K562 (cell line): ENCODE data around the gene SLC1A4. TPM values are rescaled to one million over a fixed set of nuclear protein-coding genes. Genes with fewer than 3 reads are reported as not detected.

Experiments
- ADNP ChIP-seq: fragments of 200-800 bp; sonication (Bioruptor generic); IDR thresholded peaks from 2 replicates; pipeline ENCODE4 v1.6.1; 2016; ENCODE audit warnings: missing genetic modification characterization, missing compliant biosample characterization
- ATF7 ChIP-seq: fragments of 450-650 bp; IDR thresholded peaks from 2 replicates; pipeline ENCODE4 v1.7.1; 2014; ENCODE audit warnings: mild to moderate bottlenecking, moderate library complexity
- CHD4 ChIP-seq: fragments of 200-600 bp; sonication (generic); IDR thresholded peaks from 3 replicates; pipeline ENCODE4 v1.6.1; 2012; ENCODE audit warnings: low read depth, mild to moderate bottlenecking, mixed read lengths, low read length, inconsistent platforms; ENCODE audit not compliant: insufficient read depth, insufficient replicate concordance, poor library complexity, severe bottlenecking
- COPS2 ChIP-seq: fragments of 450-650 bp; conservative IDR thresholded peaks from 2 replicates; pipeline ENCODE4 v1.6.1; 2016; ENCODE audit warnings: mild to moderate bottlenecking, moderate library complexity
- DIDO1 ChIP-seq: fragments of 450-650 bp; IDR thresholded peaks from 2 replicates; pipeline ENCODE4 v1.6.1; 2016; ENCODE audit warnings: low read depth, missing biosample characterization, missing genetic modification characterization
- DPF2 ChIP-seq: fragments of 450-650 bp; IDR thresholded peaks from 2 replicates; pipeline ENCODE4 v1.6.1; 2016
- HDAC3 ChIP-seq: fragments of 450-650 bp; IDR thresholded peaks from 2 replicates; pipeline ENCODE4 v1.6.1; 2018; ENCODE audit warnings: borderline replicate concordance, mild to moderate bottlenecking, moderate library complexity; ENCODE audit not compliant: partially characterized antibody
- HMGN3 ChIP-seq: IDR thresholded peaks from 2 replicates; pipeline ENCODE4 v1.6.1; 2011; ENCODE audit warnings: borderline replicate concordance, low read depth, mild to moderate bottlenecking, mixed read lengths, low read length; ENCODE audit not compliant: insufficient read length; ENCODE audit errors: extremely low read depth
- JUN ChIP-seq, 2 experiments: sonication (generic) in 1 of 2; formaldehyde crosslinking in 1 of 2; IDR thresholded peaks; 2 replicates each; pipeline versions ENCODE4 v1.6.1 to v1.8.0; 2012 to 2022; ENCODE audit warnings: borderline replicate concordance in 2 of 2, mild to moderate bottlenecking in 2 of 2, improper control_type of control experiment in 1 of 2, low read depth in 1 of 2, low read length in 1 of 2, missing genetic modification reagents in 1 of 2
- KAT2B ChIP-seq: IDR thresholded peaks from one replicate; pipeline ENCODE4 v1.6.1; 2012; ENCODE audit warnings: low read depth, mild to moderate bottlenecking, control low read depth, inconsistent platforms, low read length, moderate library complexity
- KAT8 ChIP-seq: fragments of 450-650 bp; IDR thresholded peaks from 2 replicates; pipeline ENCODE4 v1.6.1; 2016; ENCODE audit warnings: low read depth, mild to moderate bottlenecking
- KLF13 ChIP-seq: fragments of 450-650 bp; IDR thresholded peaks from 2 replicates; pipeline ENCODE4 v1.6.1; 2016; ENCODE audit warnings: missing genetic modification characterization, low read depth, mild to moderate bottlenecking, missing compliant biosample characterization, moderate library complexity, borderline replicate concordance
- NCOA6 ChIP-seq: fragments of 450-650 bp; IDR thresholded peaks from 2 replicates; pipeline ENCODE4 v1.6.1; 2017; ENCODE audit warnings: mild to moderate bottlenecking
- PML ChIP-seq: IDR thresholded peaks from 2 replicates; pipeline ENCODE4 v1.6.1; 2012; ENCODE audit warnings: low read length, inconsistent platforms
- PPARD ChIP-seq: fragments of 250-450 bp; sonication (Bioruptor Pico); IDR thresholded peaks from 2 replicates; pipeline ENCODE4 v1.8.0; 2022; ENCODE audit warnings: inconsistent platforms, mild to moderate bottlenecking, moderate library complexity
- RBM17 ChIP-seq: fragments of 200-400 bp; formaldehyde crosslinking; IDR thresholded peaks from 2 replicates; pipeline ENCODE4 v1.6.1; 2017; ENCODE audit warnings: low read depth, mild to moderate bottlenecking, low read length, borderline replicate concordance
- RFX7 ChIP-seq: fragments of 250-450 bp; sonication (Bioruptor Pico); IDR thresholded peaks from 2 replicates; pipeline ENCODE4 v1.5.1; 2021; ENCODE audit warnings: mild to moderate bottlenecking
- SMAD1 ChIP-seq: fragments of 150-350 bp; IDR thresholded peaks from 2 replicates; pipeline ENCODE4 v1.6.1; 2014; ENCODE audit warnings: low read length, low read depth; ENCODE audit not compliant: partially characterized antibody
- SMC3 ChIP-seq: conservative IDR thresholded peaks from 2 replicates; pipeline ENCODE4 v1.6.1; 2011; ENCODE audit warnings: low read depth, low read length, improper control_type of control experiment; ENCODE audit not compliant: insufficient read depth
- SNAPC5 ChIP-seq: fragments of 250-450 bp; sonication (Bioruptor Pico); IDR thresholded peaks from 2 replicates; pipeline ENCODE4 v1.8.0; 2021; ENCODE audit warnings: moderate library complexity, mild to moderate bottlenecking, inconsistent platforms
- ZBTB34 ChIP-seq: fragments of 250-450 bp; sonication (Bioruptor Pico); IDR thresholded peaks from 2 replicates; pipeline ENCODE4 v1.8.0; 2021; ENCODE audit warnings: mild to moderate bottlenecking, moderate library complexity
- ZNF133 ChIP-seq: fragments of 250-450 bp; sonication (Bioruptor Pico); IDR thresholded peaks from 2 replicates; pipeline ENCODE4 v1.4.0; 2020; ENCODE audit warnings: mild to moderate bottlenecking
- ZNF699 ChIP-seq: fragments of 250-450 bp; sonication (Bioruptor Pico); IDR thresholded peaks from 2 replicates; pipeline ENCODE4 v1.8.0; 2021; ENCODE audit warnings: mild to moderate bottlenecking, moderate library complexity; ENCODE audit not compliant: insufficient replicate concordance
- ZNF766 ChIP-seq: fragments of 200-800 bp; sonication (Bioruptor generic); conservative IDR thresholded peaks from 2 replicates; pipeline ENCODE4 v1.6.1; 2016; ENCODE audit warnings: missing genetic modification characterization, missing compliant biosample characterization
- polyA plus RNA-seq, 8 experiments: library from polyadenylated mRNA; depleted of rRNA in 4 of 8; stranded (reverse) in 5 of 8; unstranded in 3 of 8; fragments of >200 nt; fragmentation: Nextera tagmentation in 2 of 8; fragmentation: Illumina TruSeq in 1 of 8; extraction: Ambion mirVana in 2 of 8; extraction: Trizol in 1 of 8; gene quantifications; 2 replicates each; pipeline versions ENCODE4 v1.2.1 to v1.2.3, GENCODE V29; 2011 to 2014; ENCODE audit warnings: inconsistent platforms in 1 of 8, missing spikeins in 1 of 8
- total RNA-seq, 7 experiments: library from RNA; depleted of rRNA in 6 of 7; stranded (reverse); fragments of >200 nt in 6 of 7; fragmentation: Illumina TruSeq in 2 of 7; extraction: Trizol in 2 of 7; gene quantifications; 2 replicates each; pipeline versions ENCODE4 v1.2.1 to v1.2.3, GENCODE V29; 2011 to 2021; ENCODE audit warnings: low replicate concordance in 1 of 7
- TF ChIP-seq, protein P1 (sequence below): fragments of 450-650 bp; IDR thresholded peaks from 2 replicates; pipeline ENCODE4 v1.6.1; 2017; ENCODE audit warnings: antibody characterized with exemption, mild to moderate bottlenecking

Gene SLC1A4
- total and polyA plus RNA-seq, 9 of the 15 experiments (the other 6 are each of a cell fraction or from before 2014, with no cell fraction given): 4.4 to 24.0 (median 10.9) TPM

GRCh38 chr2:65021709-65022108 is 32.5 kb downstream of the SLC1A4 start (continued):
- TF ChIP-seq KLF13 (tag): no peak
- TF ChIP-seq ZNF699 (CRISPR knock-in tag): no peak
- TF ChIP-seq HDAC3: peak; percentile 89
- no peak for TF ChIP-seq RBM17
- TF ChIP-seq ADNP (tag): no peak; the same call in 1 of the 2 replicates
- TF ChIP-seq KAT2B: no peak
- no peak for TF ChIP-seq COPS2
- TF ChIP-seq, protein P1, sequence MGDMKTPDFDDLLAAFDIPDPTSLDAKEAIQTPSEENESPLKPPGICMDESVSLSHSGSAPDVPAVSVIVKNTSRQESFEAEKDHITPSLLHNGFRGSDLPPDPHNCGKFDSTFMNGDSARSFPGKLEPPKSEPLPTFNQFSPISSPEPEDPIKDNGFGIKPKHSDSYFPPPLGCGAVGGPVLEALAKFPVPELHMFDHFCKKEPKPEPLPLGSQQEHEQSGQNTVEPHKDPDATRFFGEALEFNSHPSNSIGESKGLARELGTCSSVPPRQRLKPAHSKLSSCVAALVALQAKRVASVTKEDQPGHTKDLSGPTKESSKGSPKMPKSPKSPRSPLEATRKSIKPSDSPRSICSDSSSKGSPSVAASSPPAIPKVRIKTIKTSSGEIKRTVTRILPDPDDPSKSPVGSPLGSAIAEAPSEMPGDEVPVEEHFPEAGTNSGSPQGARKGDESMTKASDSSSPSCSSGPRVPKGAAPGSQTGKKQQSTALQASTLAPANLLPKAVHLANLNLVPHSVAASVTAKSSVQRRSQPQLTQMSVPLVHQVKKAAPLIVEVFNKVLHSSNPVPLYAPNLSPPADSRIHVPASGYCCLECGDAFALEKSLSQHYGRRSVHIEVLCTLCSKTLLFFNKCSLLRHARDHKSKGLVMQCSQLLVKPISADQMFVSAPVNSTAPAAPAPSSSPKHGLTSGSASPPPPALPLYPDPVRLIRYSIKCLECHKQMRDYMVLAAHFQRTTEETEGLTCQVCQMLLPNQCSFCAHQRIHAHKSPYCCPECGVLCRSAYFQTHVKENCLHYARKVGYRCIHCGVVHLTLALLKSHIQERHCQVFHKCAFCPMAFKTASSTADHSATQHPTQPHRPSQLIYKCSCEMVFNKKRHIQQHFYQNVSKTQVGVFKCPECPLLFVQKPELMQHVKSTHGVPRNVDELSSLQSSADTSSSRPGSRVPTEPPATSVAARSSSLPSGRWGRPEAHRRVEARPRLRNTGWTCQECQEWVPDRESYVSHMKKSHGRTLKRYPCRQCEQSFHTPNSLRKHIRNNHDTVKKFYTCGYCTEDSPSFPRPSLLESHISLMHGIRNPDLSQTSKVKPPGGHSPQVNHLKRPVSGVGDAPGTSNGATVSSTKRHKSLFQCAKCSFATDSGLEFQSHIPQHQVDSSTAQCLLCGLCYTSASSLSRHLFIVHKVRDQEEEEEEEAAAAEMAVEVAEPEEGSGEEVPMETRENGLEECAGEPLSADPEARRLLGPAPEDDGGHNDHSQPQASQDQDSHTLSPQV: 0 out of 2 replicates have a peak, but pooled peaks have one; percentile 65
- TF ChIP-seq JUN (IDR thresholded peaks at IDR 0.05; ENCODE audit: borderline replicate concordance, low read depth, low read length): no peak
- TF ChIP-seq JUN (CRISPR knock-in tag; IDR thresholded peaks at IDR 0.05; ENCODE audit: borderline replicate concordance): no peak
- peak; percentile 88 for TF ChIP-seq PML
- TF ChIP-seq DIDO1: no peak
- no peak for TF ChIP-seq CHD4
- no peak for TF ChIP-seq NCOA6
- TF ChIP-seq ZNF766: peak; percentile 88
- TF ChIP-seq SMC3: no peak
- TF ChIP-seq ATF7: no peak
- no peak for TF ChIP-seq KAT8
- TF ChIP-seq SNAPC5 (CRISPR knock-in tag): no peak
- peak; percentile 98 for TF ChIP-seq DPF2
- no peak for TF ChIP-seq ZNF133 (CRISPR knock-in tag)
- peak; percentile 84 for TF ChIP-seq HMGN3
- TF ChIP-seq PPARD (CRISPR knock-in tag): no peak
- peak; percentile 96 for TF ChIP-seq SMAD1
- no peak for TF ChIP-seq ZBTB34 (CRISPR knock-in tag)
- no peak for TF ChIP-seq RFX7 (CRISPR knock-in tag)
